ACHN (cell line): Measurements from ENCODE around the gene FLNA.
"Not testable (repeated sequence)": the region's sequence is repeated elsewhere in the genome, so short reads cannot be mapped to it uniquely, and the experiment has no call there.

ENCODE experiments used
- DNase-seq: peaks from one replicate; pipeline ENCODE4 v3.0.0-alpha.2; 2015
- in situ Hi-C: cut with HindIII; loops from 2 replicates; pipeline ENCODE4 v1.10.0; 2017; ENCODE audit warnings: low sequenced_read_pairs, low pct_ligation_motif_present, low pct_unique_long_range_greater_than_20kb

The FLNA gene

DNA sequence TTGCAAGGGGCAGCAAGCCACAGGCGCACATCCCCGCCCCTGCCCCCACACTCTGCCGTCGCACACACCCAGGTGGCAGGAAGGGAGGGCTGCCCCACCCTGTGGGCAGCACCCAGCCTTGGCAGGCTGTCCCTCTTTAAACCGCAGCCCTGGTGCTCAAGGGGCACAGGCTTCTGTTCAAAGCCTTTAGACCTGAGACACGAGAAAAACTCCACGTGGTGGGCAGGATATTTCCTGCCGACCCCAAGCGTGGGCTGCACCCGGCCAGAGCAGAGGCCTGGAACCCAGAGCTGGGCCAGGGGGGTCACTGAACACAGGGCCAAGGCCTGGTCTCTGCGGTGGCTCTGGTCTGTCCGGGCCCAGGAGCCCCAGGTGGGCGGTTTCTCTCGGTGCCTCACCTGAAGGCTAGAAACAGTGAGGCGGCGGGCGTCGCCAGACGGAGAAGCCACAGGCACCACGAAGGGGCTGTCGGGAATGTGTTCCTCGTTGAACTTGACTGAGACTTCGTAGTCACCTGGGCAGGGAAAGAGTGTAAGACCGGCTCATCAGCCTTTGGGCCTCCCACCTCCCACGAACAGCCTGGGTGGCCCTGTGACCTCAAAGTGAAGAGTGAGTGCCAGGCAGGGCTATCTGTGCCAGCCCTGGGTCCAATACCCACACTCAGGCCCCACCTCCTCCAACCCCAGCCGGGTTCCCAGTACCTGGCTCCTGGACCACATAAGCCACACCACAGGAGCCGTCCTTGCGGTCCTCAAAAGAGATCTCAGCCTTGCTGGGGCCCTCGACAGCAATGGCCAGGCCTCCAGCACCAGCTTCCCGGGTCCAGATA lies 23.0 kb downstream of the FLNA start:
- in situ Hi-C loops: no loop called here

DNA sequence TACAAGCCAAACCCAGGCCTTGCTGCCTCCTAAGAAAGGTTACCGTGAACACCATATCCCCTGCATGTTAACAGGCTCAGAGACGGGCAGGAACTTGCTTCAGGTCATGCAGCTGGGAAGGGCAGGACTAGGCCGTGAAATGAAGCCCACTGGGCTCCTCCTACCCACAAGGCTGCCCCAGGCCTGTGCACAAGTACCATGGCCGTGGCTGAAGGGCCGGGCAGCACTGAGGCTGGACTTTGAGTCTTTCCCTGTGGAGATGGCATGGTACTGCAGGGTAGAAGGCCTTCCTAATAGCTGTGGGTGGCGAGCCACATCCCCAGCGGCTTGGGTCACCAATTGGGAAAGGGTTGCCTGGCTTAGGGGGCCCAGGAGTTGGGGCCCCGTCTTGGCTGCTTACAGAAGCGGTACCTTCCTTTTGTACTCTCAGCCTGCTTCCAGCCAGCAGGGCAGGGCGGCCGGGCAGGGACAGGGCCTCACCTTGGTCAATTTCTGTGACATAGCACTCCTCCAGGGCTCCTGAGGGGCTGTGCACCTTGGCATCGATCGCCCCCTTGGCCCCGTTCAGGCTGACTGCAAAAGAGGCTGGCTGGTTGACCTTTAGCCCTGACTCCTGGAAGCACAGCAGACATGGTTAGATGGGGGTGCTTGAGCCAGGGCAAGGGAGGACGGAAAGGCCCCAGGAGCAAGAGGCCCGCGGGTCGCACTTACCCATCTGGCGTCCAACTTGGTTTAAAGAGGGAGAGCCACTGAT lies 23.8 kb downstream of the FLNA start:
- in situ Hi-C loops: no loop called here
- no peak for DNase-seq

More for the DNA sequence above, 23.0 kb downstream of the FLNA start:
- no peak for DNase-seq

DNA sequence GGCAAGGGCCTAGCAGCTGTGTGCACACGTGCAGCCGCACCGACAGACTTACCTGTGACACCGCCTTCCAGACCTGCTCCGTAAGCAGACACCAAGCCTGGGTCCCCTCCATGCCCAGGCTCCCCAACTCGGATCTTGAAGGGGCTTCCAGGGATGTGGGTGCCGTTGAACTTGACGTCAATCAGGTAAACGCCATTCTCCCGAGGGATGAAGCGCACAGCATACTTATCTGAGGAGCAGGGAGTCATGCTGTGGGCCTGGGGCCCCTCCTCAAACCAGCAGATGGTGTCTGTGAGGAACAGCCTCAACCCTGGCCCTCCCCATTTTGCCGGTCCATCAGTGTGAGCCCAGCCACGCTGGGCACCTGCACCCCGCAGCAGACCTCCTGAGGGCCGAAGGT lies 24.5 kb downstream of the FLNA start:
- in situ Hi-C loops: no loop called here
- DNase-seq: no peak

DNA sequence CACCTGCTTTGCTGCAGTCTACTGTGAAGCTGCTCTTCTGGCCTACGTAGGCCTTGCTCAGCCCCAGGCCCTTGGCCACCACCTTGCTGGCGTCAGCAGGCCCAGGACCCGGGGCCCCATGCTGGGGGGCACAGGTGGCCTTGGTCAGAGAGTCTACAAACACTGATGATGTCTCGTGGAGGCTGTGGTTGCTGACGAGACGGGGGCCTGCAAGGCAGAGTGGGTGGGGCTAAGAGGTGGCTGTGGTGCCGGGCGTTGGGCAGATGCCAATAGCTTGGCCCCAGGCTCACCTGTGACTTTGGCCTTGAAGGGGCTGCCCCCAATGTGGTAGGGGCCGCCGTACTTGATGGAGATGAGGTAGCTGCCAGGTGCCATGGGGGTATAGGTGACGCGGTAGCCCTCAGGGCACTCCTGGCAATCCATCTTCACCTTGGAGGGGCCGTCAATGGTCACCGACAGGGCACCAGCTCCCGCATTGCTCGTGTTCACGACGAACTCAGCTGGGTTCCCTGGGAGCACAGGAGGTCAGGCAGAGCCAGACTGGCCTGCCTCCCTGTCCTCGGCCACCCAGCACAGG lies 25.0 kb downstream of the FLNA start:
- in situ Hi-C loops: no loop called here
- no peak for DNase-seq

DNA sequence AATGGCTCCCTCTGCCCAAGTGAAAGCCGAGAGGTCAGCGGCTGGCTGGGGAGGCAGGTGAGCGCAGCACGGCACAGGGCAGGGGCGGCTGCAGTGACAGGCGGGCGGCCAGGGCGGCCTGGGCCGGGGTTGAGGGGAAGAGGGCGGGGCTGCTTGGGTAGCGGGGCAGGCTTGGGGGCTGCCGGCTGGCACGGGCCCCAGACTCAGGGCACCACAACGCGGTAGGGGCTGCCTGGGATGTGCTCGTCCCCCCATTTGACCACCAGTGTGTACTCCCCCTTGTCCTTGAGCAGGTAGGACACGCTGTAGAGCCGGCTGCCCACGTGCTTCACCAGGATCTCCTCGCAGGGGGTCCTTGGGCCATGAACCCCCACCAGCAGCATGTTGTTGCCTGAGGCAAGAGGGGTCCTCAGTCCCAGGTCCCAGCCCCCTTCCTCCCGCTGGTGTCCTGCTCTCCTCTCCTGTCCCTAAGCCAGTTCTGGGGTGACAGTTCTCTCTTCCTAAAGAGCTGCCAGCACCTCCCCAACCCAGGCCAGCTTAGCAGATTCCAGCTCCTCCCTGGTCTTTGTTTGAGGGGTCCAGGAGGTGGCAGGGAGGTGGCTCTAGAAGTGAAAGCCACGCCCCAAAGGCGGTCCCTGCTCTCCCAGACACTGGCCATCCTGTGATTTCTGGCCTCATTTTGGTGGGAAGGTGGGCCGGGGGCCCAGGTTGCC lies 25.6 kb downstream of the FLNA start:
- in situ Hi-C loops: no loop called here
- DNase-seq: no peak

DNA sequence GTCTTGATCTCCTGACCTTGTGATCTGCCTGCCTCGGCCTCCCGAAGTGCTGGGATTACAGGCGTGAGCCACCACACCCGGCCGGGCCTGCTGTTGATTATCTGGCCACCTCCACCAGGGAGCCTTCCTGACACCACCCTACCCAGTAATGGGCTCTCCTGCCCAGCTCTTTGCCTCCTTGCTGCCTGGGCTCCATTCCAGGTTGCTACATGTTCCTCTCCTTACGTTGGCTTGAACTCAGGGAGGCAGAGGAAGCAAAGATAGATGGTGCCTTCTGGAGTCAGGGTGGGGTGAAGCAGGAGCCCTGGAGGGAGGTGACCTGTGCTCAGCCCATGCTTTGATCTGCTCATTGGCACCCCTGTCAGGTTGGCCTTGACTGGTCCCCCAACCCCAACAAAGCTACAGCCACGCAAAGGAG lies 26.3 kb downstream of the FLNA start:
- peak; percentile 20 for DNase-seq

DNA sequence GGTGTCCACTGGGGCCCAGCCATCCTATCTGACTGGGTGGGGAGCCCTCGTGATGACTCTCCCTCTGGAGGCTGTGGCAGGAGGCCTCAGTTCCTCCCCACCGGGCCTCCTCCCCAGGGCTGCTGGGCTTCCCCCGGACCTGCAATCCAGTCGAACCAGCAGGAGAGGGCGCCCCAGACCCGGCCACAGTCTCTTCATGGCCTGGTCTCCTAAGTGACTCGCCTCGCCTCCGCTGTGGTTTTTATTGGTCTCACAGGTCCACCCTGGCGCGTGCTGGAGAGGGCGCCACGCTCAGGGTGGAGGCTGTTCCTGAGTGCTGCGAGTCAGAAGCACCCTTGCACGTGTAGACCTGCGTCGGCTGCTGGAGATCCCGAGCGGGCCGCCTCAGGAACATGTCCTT lies 30.8 kb downstream of the FLNA start:
- in situ Hi-C loops: not testable (repeated sequence)

More for the DNA sequence above, 26.3 kb downstream of the FLNA start:
- in situ Hi-C loops: no loop called here

DNA sequence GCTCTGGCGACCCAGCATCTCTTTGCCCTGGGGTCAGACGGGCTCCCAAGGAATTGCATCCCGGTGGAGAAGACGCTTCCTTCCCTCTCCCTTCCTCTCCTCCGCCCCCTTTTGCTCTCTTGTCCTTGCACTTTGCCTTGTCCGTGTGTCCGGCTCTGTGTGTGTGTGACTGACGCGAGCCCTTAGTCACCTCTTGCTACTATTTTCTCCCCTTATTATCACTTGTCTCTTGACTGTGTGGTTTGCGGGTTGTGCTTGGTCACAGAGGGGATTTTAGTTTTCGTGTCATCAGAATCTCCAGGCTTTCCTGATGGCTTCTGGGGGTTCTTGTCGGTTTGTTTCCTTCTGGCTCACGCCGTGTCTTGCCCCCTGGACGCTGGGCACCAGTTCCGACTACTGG lies 31.4 kb downstream of the FLNA start:
- DNase-seq, in situ Hi-C loops: not testable (repeated sequence)

More for the DNA sequence above, 30.8 kb downstream of the FLNA start:
- DNase-seq: not testable (repeated sequence)

DNA sequence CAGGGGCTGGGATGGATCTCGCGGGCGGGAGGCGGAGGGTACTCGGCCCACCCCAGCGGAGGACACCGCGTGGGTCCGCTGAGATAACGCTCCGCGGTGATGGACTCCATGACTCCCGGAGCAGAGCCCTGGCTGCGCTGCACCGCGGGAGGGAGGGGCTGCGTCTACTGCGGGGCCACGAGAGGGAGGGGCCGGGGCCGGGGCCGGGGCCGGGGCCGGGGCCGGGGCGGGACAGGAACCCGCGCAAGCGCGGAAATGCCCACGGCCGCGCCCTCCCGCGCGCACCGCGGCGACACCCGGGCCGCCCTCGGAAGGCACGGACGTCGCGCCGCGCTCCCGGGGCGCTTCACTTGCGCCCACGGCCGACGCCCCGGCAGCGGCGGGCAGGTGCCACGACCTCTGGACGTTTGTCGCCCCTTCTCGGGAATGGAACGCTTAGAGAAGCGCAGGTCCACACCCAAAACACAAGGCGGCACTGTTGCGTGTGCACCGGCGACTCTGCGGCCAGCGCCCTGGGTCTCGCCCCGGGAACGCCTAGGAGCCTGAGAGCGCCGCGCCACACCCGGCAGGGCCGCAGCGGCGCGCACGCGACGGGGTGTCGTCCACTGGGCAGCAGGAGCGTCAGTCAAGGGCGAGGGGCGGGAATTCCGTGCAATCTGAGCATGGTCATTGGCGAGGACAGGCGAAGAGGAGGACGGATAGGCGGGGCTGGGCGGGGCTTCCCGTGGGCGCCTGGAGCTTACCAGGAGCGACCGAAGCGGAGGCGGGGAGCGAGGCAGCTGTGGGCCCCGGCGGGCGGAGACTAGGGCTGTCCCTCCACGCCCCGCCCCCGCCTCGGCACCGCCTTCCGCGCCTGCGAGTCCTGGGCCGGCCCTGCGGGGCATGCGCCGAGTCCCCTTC lies 32.8 kb downstream of the FLNA start:
- in situ Hi-C loops: not testable (repeated sequence)

DNA sequence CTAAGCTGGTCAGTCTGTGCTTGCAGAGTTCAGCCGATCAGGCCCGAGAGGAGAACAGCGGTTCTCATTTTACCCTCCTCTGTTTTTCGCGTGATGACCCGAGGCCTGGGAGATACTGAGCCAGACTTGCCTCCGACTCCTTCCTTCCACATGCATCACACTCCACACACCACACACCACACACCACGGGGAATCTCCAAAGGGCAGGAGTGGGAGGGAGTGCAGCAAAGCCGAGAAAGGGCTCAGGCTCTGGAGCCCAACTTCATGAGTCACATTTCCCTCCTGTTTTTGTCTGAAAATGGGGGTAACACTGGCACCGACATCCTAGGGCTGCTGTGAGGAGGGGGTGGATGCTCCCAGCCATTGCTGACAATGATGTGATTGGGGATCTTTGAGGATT lies 39.9 kb downstream of the FLNA start:
- DNase-seq: no peak
- in situ Hi-C loops: no loop called here

More for the DNA sequence above, 32.8 kb downstream of the FLNA start:
- not testable (repeated sequence) for DNase-seq

DNA sequence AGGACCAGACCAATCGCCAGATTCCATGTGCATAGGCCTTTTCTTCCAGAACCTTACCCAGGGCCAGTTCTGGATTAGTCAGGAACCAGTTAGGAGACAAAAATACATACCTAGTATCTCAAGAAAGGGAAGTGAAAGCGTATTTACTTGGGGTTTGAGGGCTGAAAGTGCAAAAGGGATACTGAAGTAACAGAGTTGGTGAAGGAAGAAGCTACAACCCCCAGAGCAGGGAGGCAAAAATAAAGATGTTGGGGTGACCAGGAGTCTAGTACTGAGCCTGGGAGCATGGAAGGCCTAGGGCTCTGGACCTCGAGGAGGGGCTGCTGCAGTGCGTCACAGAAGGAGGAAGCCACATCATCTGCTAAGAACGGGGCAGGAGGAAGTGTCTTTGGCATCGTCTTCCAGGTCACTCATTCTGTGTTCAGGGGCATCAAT lies 40.6 kb downstream of the FLNA start:
- in situ Hi-C loops: no loop called here
- DNase-seq: no peak

DNA sequence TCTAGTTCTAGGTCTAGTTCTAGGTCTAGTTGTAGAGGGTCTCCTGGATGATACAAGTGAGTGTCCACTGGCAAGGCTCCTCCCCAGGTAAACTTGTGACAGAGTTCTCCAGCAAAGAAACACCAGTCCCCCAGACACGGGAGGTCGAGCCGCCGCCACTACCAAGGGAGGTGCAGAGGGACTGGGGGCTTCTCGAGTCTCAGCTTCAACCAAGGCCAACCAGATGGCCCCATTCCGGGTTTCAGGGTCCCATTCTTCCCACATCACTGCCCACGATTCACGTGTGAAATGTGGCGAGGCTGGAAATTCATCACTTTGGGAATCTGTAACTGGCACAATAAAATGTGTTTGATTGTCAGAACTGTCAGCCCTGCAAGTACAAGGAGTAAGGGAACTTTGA lies 41.3 kb downstream of the FLNA start:
- in situ Hi-C loops: no loop called here
- no peak for DNase-seq

DNA sequence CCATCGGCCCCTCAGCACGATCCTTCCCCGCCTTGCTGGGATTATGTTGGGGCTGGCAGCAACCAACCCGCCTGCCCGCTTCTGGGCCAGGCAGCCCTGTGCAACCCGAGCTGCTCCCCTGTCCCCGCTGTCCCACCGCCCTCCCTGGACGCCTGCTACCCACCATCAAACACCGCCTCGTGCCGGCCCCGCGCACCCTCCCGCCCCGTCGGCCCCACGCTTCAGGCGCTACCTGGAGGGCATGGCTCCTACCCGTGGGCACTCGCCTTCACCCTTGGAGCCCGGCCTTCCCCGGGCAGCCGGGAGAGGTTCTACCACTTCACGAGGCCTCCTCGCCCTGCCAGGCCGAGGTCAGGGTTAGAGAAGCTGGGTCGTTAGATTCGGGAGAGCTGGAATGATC lies 41.9 kb downstream of the FLNA start:
- in situ Hi-C loops: no loop called here
- no peak for DNase-seq

DNA sequence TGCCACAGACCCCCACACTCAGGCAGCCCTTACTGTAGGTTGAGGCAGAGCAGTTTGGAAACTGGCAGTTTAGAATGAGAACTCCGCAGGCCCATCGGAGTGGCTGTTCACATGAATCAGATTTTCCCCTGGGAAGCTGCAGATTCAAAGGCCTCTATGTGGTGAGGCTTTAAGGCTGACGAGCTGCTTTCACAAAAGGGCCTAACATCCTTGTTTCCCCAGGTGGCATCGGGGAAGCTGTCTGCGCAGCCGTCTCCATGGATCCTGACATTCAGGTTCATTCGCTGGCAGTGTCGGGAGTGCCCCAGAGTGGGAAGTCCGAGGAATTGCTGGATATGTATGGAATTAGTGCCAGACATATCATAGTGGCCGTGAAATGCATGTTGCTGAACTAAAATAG lies 45.1 kb downstream of the FLNA start:
- in situ Hi-C loops: no loop called here
- no peak for DNase-seq

DNA sequence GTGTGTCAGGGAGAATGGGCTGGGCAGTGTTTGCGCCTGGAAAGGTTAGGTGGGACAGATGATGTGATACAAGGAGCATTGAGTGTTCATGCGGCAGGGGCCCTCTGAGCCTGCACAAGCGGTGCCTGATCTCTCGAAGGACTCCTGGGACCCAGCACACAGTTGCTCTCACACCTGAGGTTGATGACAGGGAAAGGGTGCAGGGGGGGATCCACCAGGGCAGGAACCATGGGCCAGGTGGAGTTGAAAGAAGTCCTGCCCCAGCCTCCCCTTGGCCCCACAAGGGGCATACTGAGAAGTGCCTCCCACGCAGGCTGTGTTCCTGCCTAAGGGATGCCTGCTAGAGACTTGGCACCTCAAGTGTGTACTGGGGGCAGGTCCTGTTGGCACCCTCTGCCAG lies 45.8 kb downstream of the FLNA start:
- no peak for DNase-seq
- in situ Hi-C loops: no loop called here

DNA sequence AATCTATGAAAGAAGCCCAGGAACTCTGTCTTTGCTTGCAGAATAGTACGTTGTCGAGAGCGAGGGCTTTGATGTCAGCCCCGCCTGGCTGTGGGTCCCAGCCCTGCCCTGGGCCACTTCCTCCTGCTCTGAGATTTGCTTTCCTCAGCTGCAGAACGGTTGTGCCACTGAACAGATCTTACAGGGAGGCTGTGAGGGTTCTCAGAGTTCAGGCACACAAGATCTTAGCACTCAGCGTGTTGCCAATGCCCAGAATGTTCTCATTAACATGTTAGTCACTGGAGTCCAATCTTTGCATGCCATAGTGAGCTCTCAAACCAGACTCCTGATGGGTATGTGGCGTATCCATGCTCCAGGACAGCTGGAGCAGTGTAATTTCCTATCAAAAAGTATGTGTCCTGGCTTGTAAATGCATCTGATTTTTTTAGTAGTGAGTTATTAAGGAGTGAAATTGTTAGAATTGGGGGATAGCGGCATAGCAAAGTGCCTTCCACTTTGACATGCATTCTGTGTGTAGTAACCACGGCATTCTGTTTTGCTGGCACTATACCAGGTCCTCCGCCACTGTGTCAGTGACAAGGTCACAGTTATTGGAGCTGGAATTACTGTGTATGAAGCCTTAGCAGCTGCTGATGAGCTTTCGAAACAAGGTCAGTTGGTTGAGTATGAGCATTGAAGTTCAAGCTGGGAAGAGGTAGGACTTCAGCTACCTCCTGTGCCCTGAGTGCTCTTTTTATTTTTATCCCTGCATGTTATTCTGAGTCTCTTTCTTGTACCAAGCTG lies 47.2 kb downstream of the FLNA start:
- in situ Hi-C loops: no loop called here
- no peak for DNase-seq

DNA sequence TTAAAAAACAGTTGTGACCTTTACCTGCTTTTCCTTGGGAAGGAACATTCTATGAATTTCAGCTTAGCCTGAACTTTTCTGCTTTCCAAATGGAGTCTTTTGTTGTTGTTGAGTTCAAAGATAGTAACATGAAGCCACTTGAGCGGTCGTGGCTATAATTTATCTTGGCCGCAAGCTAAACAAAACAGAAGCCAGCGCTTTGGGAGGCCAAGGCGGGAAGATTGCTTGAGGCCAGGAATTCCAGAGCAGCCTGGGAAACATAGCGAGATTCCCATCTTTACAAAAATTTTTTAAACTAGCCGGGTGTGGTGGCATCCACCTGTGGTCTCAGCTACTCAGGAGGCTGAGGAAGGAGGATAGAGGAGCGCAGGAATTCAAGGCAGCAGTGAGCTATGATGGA lies 48.9 kb downstream of the FLNA start:
- DNase-seq: no peak
- in situ Hi-C loops: no loop called here
